Fibroblast of gingiva (primary cell): Measurements from ENCODE around the gene COA3.
"Not testable (repeated sequence)": the region's sequence is repeated elsewhere in the genome, so short reads cannot be mapped to it uniquely, and the experiment has no call there.

ENCODE experiments used
- DNase-seq: peaks from one replicate; pipeline ENCODE4 v3.0.0-alpha.2; 2011; ENCODE audit warnings: low read depth

The COA3 gene

GRCh38 chr17:42781639-42782165, 16.8 kb downstream of the COA3 start:
- DNase-seq: no peak

GRCh38 chr17:42780851-42781638, 17.5 kb downstream of the COA3 start:
- DNase-seq: no peak

GRCh38 chr17:42779936-42780850, 18.3 kb downstream of the COA3 start, which contains the start of gene WNK4:
Gene WNK4, plus strand, starts transcription at chr17:42780610. Its CDS starts 89 bp downstream, at chr17:42780699.
- peak; percentile 20 for DNase-seq

- DNase-seq: no peak
These were observed 19.1 kb downstream of the COA3 start for GRCh38 chr17:42779304-42779935.

- no peak for DNase-seq
These were observed 19.9 kb downstream of the COA3 start for GRCh38 chr17:42778570-42778969.

- DNase-seq: no peak
These were observed 22.9 kb downstream of the COA3 start for GRCh38 chr17:42775534-42776098.

- no peak for DNase-seq
These were observed 24.3 kb downstream of the COA3 start for GRCh38 chr17:42774066-42774745.

- peak; percentile 85 for DNase-seq
These were observed 25.0 kb downstream of the COA3 start, which contains the start of gene VPS25 for GRCh38 chr17:42773290-42774035. Gene VPS25, plus strand, starts transcription at chr17:42773449. Its CDS starts 27 bp downstream, at chr17:42773476.

GRCh38 chr17:42772945-42773289, 25.6 kb downstream of the COA3 start:
- no peak for DNase-seq

- not testable (repeated sequence) for DNase-seq
These were observed 28.5 kb downstream of the COA3 start for GRCh38 chr17:42769964-42770363.

- not testable (repeated sequence) for DNase-seq
These were observed 30.5 kb downstream of the COA3 start for GRCh38 chr17:42768006-42768405.

GRCh38 chr17:42767512-42767911, 31.0 kb downstream of the COA3 start:
- no peak for DNase-seq

GRCh38 chr17:42766124-42766523, 32.4 kb downstream of the COA3 start:
- DNase-seq: peak; percentile 21

GRCh38 chr17:42761638-42762037, 36.9 kb downstream of the COA3 start:
- no peak for DNase-seq

- DNase-seq: no peak
These were observed 37.6 kb downstream of the COA3 start, which contains the start of gene RAMP2 for GRCh38 chr17:42760652-42761581. Gene RAMP2, plus strand, starts transcription at chr17:42761227. Its CDS starts 35 bp downstream, at chr17:42761262.

GRCh38 chr17:42759982-42760651, 38.4 kb downstream of the COA3 start:
- no peak for DNase-seq

- DNase-seq: peak; percentile 66
These were observed 43.7 kb downstream of the COA3 start for GRCh38 chr17:42754782-42755181.

GRCh38 chr17:42751628-42752027, 46.9 kb downstream of the COA3 start:
- no peak for DNase-seq
